K562 (cell line): Measurements from ENCODE around the gene BNIP3. TPM values are rescaled to one million over a fixed set of nuclear protein-coding genes. Genes with fewer than 3 reads are reported as not detected.
A peak's percentile ranks its signal among the peaks of the same experiment; 100 is the strongest.

Experiments
- ATAC-seq: fragments of 200-7000 bp; cut with Tn5 transposase; 3 replicates; pipeline ENCODE4 v1.9.1; 2020; ENCODE audit warnings: moderate library complexity
- BruUV-seq: library from RNA; stranded (reverse); fragments of 400-500 nt; replicated peaks from 2 replicates; lab custom pipeline; 2021; lab: Mats Ljungman, UMichigan
- CTCF ChIA-PET: fragments of 300-600 bp; formaldehyde crosslinking; extraction: SDS; loops from one replicate; lab custom pipeline; 2021; ENCODE audit warnings: low intra/inter-chr PET ratio; lab: Yijun Ruan, JAX
- POLR2A ChIA-PET: fragments of 300-600, 350-650 bp; sonication (Branson Sonifier 250); formaldehyde crosslinking; extraction: SDS; loops from one replicate; lab custom pipeline; 2021; ENCODE audit warnings: antibody characterized with exemption, inconsistent platforms; lab: Yijun Ruan, JAX
- DNase-seq, 4 experiments: peaks; one replicate each; pipeline versions ENCODE4 v3.0.0 to v3.0.0-alpha.2; 2011 to 2018; ENCODE audit warnings: low spot score in 3 of 4, mixed read lengths in 3 of 4; ENCODE audit errors: extremely low read depth in 1 of 4
- FAIRE-seq: peaks from 2 replicates; lab custom pipeline; 2011; peaks lifted over from hg19 to GRCh38; lab: Jason Lieb, UNC
- H2AFZ ChIP-seq: 2 replicates; pipeline ENCODE4 v1.6.0; 2011; ENCODE audit warnings: low read depth, low read length, control low read depth, inconsistent platforms
- H3K27ac ChIP-seq: fragments of 200-600 bp; 3 replicates; pipeline ENCODE4 v1.8.0; 2011; ENCODE audit warnings: low read depth, mild to moderate bottlenecking, control low read depth, inconsistent platforms, low read length, moderate library complexity, mixed read lengths; ENCODE audit errors: extremely low read depth
- H3K27me3 ChIP-seq, 2 experiments: fragments of 300-600 bp in 1 of 2; 2 replicates in 1 of 2; 3 replicates in 1 of 2; pipeline versions ENCODE4 v1.6.0 to v1.8.0; 2011; ENCODE audit warnings: inconsistent platforms in 2 of 2, low read length in 2 of 2, mild to moderate bottlenecking in 1 of 2, mixed read lengths in 1 of 2, moderate library complexity in 1 of 2; ENCODE audit not compliant: control insufficient read depth in 2 of 2, insufficient read depth in 2 of 2
- H3K36me3 ChIP-seq: fragments of 300-600 bp; 3 replicates; pipeline ENCODE4 v1.8.0; 2011; ENCODE audit warnings: mild to moderate bottlenecking, low read length, inconsistent platforms; ENCODE audit not compliant: control insufficient read depth, insufficient read depth
- H3K4me1 ChIP-seq, 2 experiments: fragments of 200-600 bp in 1 of 2; replicated peaks in 1 of 2; 2 replicates in 1 of 2; 3 replicates in 1 of 2; pipeline versions ENCODE4 v1.5.1 to v1.8.0; 2011; ENCODE audit warnings: inconsistent platforms in 2 of 2, low read length in 2 of 2, mild to moderate bottlenecking in 1 of 2, mixed read lengths in 1 of 2, moderate library complexity in 1 of 2; ENCODE audit not compliant: control insufficient read depth in 2 of 2, insufficient read depth in 2 of 2
- H3K4me2 ChIP-seq: 2 replicates; pipeline ENCODE4 v1.6.1; 2011; ENCODE audit warnings: low read length, control low read depth, inconsistent platforms, mixed read lengths; ENCODE audit not compliant: insufficient read depth
- H3K4me3 ChIP-seq: fragments of 200-600 bp; sonication (generic), shearing (Covaris generic); 2 replicates; pipeline ENCODE4 v1.5.1; 2016; ENCODE audit warnings: control low read depth, inconsistent platforms
- H3K79me2 ChIP-seq: fragments of 200-600 bp; 3 replicates; pipeline ENCODE4 v1.8.0; 2011; ENCODE audit warnings: low read length, inconsistent platforms; ENCODE audit not compliant: control insufficient read depth, insufficient read depth
- H3K9ac ChIP-seq, 2 experiments: 2 replicates each; pipeline versions ENCODE4 v1.6.0 to v1.6.1; 2011; ENCODE audit warnings: low read depth in 2 of 2, low read length in 2 of 2, control low read depth in 1 of 2, inconsistent platforms in 1 of 2, mild to moderate bottlenecking in 1 of 2, mixed read lengths in 1 of 2; ENCODE audit not compliant: insufficient read depth in 1 of 2
- H3K9me1 ChIP-seq: one replicate; pipeline ENCODE4 v1.6.0; 2011; ENCODE audit warnings: inconsistent platforms, mild to moderate bottlenecking, low read length, moderate library complexity; ENCODE audit not compliant: control insufficient read depth, insufficient read depth
- H3K9me3 ChIP-seq: replicated peaks from 2 replicates; pipeline ENCODE4 v1.5.1; 2011; ENCODE audit warnings: low read depth, low read length, inconsistent platforms; ENCODE audit not compliant: control insufficient read depth, insufficient read depth
- H4K20me1 ChIP-seq: replicated peaks from 2 replicates; pipeline ENCODE4 v1.6.1; 2011; ENCODE audit warnings: low read length, inconsistent platforms, mixed read lengths; ENCODE audit not compliant: control insufficient read depth, insufficient read depth
- ETS2 ChIP-seq: IDR thresholded peaks from 2 replicates; pipeline ENCODE4 v1.6.1; 2016; ENCODE audit warnings: borderline replicate concordance, missing genetic modification characterization, mild to moderate bottlenecking, moderate library complexity, missing compliant biosample characterization; ENCODE audit not compliant: poor library complexity, severe bottlenecking
- FOSL1 ChIP-seq: fragments of 200-800 bp; sonication (Bioruptor generic); conservative IDR thresholded peaks from 2 replicates; pipeline ENCODE4 v1.6.1; 2016; ENCODE audit warnings: missing genetic modification characterization, missing compliant biosample characterization
- KHSRP ChIP-seq: fragments of 450-650 bp; IDR thresholded peaks from 2 replicates; pipeline ENCODE4 v1.6.1; 2017
- MYBL2 ChIP-seq, 2 experiments: fragments of 450-650 bp in 1 of 2; sonication (generic) in 1 of 2; formaldehyde crosslinking in 1 of 2; IDR thresholded peaks; 2 replicates each; pipeline versions ENCODE4 v1.6.1 to v1.8.1; 2017 to 2022; ENCODE audit warnings: borderline replicate concordance in 1 of 2, inconsistent platforms in 1 of 2, low read depth in 1 of 2, mild to moderate bottlenecking in 1 of 2, missing genetic modification reagents in 1 of 2, moderate library complexity in 1 of 2
- PRDM10 ChIP-seq: fragments of 450-650 bp; IDR thresholded peaks from 2 replicates; pipeline ENCODE4 v1.6.1; 2018; ENCODE audit not compliant: partially characterized antibody
- SAP30 ChIP-seq: fragments of 200-600 bp; sonication (generic); IDR thresholded peaks from 2 replicates; pipeline ENCODE4 v1.6.1; 2012; ENCODE audit warnings: borderline replicate concordance, low read depth, mild to moderate bottlenecking, moderate library complexity, low read length, control low read depth, inconsistent platforms; ENCODE audit not compliant: insufficient read depth, poor library complexity, severe bottlenecking
- ZNF316 ChIP-seq: fragments of 450-650 bp; IDR thresholded peaks from 2 replicates; pipeline ENCODE4 v1.6.1; 2016
- WGBS: fragments of 100-300 bp; shearing (Covaris generic); methylation state at CpG from one replicate; pipeline ENCODE4 v1.1.6; 2016; ENCODE audit warnings: low coverage, mixed read lengths; ENCODE audit not compliant: insufficient coverage; ENCODE audit errors: missing lambda C conversion rate; 5-methylcytosine and 5-hydroxymethylcytosine counted together
- in situ Hi-C: fragments of 300-500 bp; cut with MboI; formaldehyde crosslinking; loops from 4 replicates; pipeline ENCODE4 v1.15.0; 2018; ENCODE audit warnings: inconsistent platforms, mixed read lengths
- intact Hi-C: fragments of 100-400 bp; cut with micrococcal nuclease; formaldehyde crosslinking; loops from 2 replicates; pipeline ENCODE4 v1.14.2; 2022
- polyA plus RNA-seq, 8 experiments: library from polyadenylated mRNA; depleted of rRNA in 4 of 8; stranded (reverse) in 5 of 8; unstranded in 3 of 8; fragments of >200 nt; fragmentation: Nextera tagmentation in 2 of 8; fragmentation: Illumina TruSeq in 1 of 8; extraction: Ambion mirVana in 2 of 8; extraction: Trizol in 1 of 8; gene quantifications; 2 replicates each; pipeline versions ENCODE4 v1.2.1 to v1.2.3, GENCODE V29; 2011 to 2014; ENCODE audit warnings: inconsistent platforms in 1 of 8, missing spikeins in 1 of 8
- total RNA-seq, 7 experiments: library from RNA; depleted of rRNA in 6 of 7; stranded (reverse); fragments of >200 nt in 6 of 7; fragmentation: Illumina TruSeq in 2 of 7; extraction: Trizol in 2 of 7; gene quantifications; 2 replicates each; pipeline versions ENCODE4 v1.2.1 to v1.2.3, GENCODE V29; 2011 to 2021; ENCODE audit warnings: low replicate concordance in 1 of 7
- TF ChIP-seq, protein P1 (sequence below): fragments of 450-650 bp; IDR thresholded peaks from 2 replicates; pipeline ENCODE4 v1.6.1; 2017; ENCODE audit warnings: antibody characterized with exemption, mild to moderate bottlenecking
- TF ChIP-seq, protein P2 (sequence below): fragments of 450-650 bp; conservative IDR thresholded peaks from 2 replicates; pipeline ENCODE4 v1.6.1; 2016; ENCODE audit warnings: missing genetic modification characterization, low read depth, mild to moderate bottlenecking, missing compliant biosample characterization, moderate library complexity

BNIP3 gene
- total and polyA plus RNA-seq, 9 of the 15 experiments (the other 6 are each of a cell fraction or from before 2014, with no cell fraction given), result 9.2 to 119 (median 42.2) TPM

GRCh38 chr10:131983780-131984179, 2.1 kb upstream of the BNIP3 start:
- H3K4me1 ChIP-seq, result peaks cover 19 to 35% of the 10 kb centered on the region in 2 experiments; a peak in 4 of 5 replicates
- H3K36me3 ChIP-seq, result peaks cover 9% of the 10 kb centered on the region
- H3K4me2 ChIP-seq, result no peak overlapping the region
- ATAC-seq (no peak), DNase-seq (no peak), FAIRE-seq (no peak)
- POLR2A ChIA-PET, result interaction anchor here (0.6 to 1.2 kb wide), 2 partner anchors 13 to 140 kb away, joined by 3 read pairs; no protein-coding TSS in a partner anchor
- H3K79me2 ChIP-seq, result peaks cover 40% of the 10 kb centered on the region
- no peak overlapping the region for H2AFZ ChIP-seq
- no peaks in the 10 kb centered on the region for H3K27me3 ChIP-seq
- no TSS peak for BruUV-seq
- WGBS, result 59% methylated on average over 6 of the region's 6 CpGs
- H3K27ac ChIP-seq, result no peak overlapping the region
- intact Hi-C loops (loop anchor here (5.0 to 10.0 kb wide), 2 partner anchors 39 to 79 kb away; partner anchors contain the start of gene PPP2R2D), in situ Hi-C loops (no loop called here)
- no peaks in the 10 kb centered on the region for H3K9me3 ChIP-seq
- CTCF ChIA-PET, result no interaction called here
- H3K4me3 ChIP-seq, result no peak overlapping the region
- no peaks in the 10 kb centered on the region for H3K9me1 ChIP-seq
- peaks cover 10% of the 10 kb centered on the region for H4K20me1 ChIP-seq
- no peak overlapping the region for H3K9ac ChIP-seq
- TF ChIP-seq, protein P1, sequence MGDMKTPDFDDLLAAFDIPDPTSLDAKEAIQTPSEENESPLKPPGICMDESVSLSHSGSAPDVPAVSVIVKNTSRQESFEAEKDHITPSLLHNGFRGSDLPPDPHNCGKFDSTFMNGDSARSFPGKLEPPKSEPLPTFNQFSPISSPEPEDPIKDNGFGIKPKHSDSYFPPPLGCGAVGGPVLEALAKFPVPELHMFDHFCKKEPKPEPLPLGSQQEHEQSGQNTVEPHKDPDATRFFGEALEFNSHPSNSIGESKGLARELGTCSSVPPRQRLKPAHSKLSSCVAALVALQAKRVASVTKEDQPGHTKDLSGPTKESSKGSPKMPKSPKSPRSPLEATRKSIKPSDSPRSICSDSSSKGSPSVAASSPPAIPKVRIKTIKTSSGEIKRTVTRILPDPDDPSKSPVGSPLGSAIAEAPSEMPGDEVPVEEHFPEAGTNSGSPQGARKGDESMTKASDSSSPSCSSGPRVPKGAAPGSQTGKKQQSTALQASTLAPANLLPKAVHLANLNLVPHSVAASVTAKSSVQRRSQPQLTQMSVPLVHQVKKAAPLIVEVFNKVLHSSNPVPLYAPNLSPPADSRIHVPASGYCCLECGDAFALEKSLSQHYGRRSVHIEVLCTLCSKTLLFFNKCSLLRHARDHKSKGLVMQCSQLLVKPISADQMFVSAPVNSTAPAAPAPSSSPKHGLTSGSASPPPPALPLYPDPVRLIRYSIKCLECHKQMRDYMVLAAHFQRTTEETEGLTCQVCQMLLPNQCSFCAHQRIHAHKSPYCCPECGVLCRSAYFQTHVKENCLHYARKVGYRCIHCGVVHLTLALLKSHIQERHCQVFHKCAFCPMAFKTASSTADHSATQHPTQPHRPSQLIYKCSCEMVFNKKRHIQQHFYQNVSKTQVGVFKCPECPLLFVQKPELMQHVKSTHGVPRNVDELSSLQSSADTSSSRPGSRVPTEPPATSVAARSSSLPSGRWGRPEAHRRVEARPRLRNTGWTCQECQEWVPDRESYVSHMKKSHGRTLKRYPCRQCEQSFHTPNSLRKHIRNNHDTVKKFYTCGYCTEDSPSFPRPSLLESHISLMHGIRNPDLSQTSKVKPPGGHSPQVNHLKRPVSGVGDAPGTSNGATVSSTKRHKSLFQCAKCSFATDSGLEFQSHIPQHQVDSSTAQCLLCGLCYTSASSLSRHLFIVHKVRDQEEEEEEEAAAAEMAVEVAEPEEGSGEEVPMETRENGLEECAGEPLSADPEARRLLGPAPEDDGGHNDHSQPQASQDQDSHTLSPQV, result no peak
- TF ChIP-seq SAP30 (no peak), KHSRP (no peak), FOSL1 (tag) (peak; percentile 56; the same call in 1 of the 2 replicates), MYBL2 (IDR thresholded peaks at IDR 0.05; ENCODE audit: low read depth) (no peak), MYBL2 (CRISPR knock-in tag; IDR thresholded peaks at IDR 0.05; ENCODE audit: borderline replicate concordance) (no peak), PRDM10 (no peak), ZNF316 (peak; percentile 75), ETS2 (tag) (no peak)
- TF ChIP-seq, protein P2, sequence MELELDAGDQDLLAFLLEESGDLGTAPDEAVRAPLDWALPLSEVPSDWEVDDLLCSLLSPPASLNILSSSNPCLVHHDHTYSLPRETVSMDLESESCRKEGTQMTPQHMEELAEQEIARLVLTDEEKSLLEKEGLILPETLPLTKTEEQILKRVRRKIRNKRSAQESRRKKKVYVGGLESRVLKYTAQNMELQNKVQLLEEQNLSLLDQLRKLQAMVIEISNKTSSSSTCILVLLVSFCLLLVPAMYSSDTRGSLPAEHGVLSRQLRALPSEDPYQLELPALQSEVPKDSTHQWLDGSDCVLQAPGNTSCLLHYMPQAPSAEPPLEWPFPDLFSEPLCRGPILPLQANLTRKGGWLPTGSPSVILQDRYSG, result no peak
